Right atrium auricular region (tissue), 2 donors: ENCODE measurements around the gene PSMB3. TPM values are rescaled to one million over a fixed set of nuclear protein-coding genes. Genes with fewer than 3 reads are reported as not detected.

Source experiments
- DNase-seq: peaks from one replicate; pipeline ENCODE4 v3.0.0-alpha.2; 2019; ENCODE audit warnings: low spot score
- H3K27ac ChIP-seq, 2 donors: fragments of 200-600 bp; sonication (generic); 1 replicate in 1 of 2; 2 replicates in 1 of 2; pipeline ENCODE4 v1.5.1; 2016 to 2019
- H3K27me3 ChIP-seq, 2 donors: fragments of 200-600 bp; sonication (generic); one replicate each; pipeline versions ENCODE4 v1.5.1 to v1.6.0; 2017 to 2019
- H3K36me3 ChIP-seq: fragments of 200-600 bp; sonication (generic); one replicate; pipeline ENCODE4 v1.5.1; 2016
- H3K4me1 ChIP-seq, 2 donors: fragments of 200-600 bp; sonication (generic); one replicate each; pipeline versions ENCODE4 v1.5.1 to v1.6.0; 2017 to 2019
- H3K4me3 ChIP-seq, 2 donors: fragments of 200-600 bp; sonication (generic); 1 replicate in 1 of 2; 2 replicates in 1 of 2; pipeline ENCODE4 v1.5.1; 2017 to 2019; ENCODE audit warnings: mild to moderate bottlenecking in 1 of 2, moderate library complexity in 1 of 2
- H3K9me3 ChIP-seq, 2 donors: fragments of 200-600 bp; sonication (generic); one replicate each; pipeline ENCODE4 v1.5.1; 2019
- total RNA-seq, 2 donors: library from RNA; depleted of rRNA; stranded (reverse); fragments of >200 nt; gene quantifications; one replicate each; pipeline ENCODE4 v1.1.0, GENCODE V29; 2016
- TF ChIP-seq, protein P1 (sequence below), 2 donors: fragments of 200-600 bp; sonication (generic); IDR thresholded peaks; one replicate each; pipeline ENCODE4 v1.5.1; 2019; ENCODE audit warnings: antibody characterized with exemption in 2 of 2

PSMB3 gene
- total RNA-seq, 2 donors from 2014 or later = 185 to 200 TPM

- H3K36me3 ChIP-seq = peaks cover 24% of the 10 kb centered on the region
- TF ChIP-seq, protein P1, sequence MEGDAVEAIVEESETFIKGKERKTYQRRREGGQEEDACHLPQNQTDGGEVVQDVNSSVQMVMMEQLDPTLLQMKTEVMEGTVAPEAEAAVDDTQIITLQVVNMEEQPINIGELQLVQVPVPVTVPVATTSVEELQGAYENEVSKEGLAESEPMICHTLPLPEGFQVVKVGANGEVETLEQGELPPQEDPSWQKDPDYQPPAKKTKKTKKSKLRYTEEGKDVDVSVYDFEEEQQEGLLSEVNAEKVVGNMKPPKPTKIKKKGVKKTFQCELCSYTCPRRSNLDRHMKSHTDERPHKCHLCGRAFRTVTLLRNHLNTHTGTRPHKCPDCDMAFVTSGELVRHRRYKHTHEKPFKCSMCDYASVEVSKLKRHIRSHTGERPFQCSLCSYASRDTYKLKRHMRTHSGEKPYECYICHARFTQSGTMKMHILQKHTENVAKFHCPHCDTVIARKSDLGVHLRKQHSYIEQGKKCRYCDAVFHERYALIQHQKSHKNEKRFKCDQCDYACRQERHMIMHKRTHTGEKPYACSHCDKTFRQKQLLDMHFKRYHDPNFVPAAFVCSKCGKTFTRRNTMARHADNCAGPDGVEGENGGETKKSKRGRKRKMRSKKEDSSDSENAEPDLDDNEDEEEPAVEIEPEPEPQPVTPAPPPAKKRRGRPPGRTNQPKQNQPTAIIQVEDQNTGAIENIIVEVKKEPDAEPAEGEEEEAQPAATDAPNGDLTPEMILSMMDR (IDR thresholded peaks at IDR 0.05) = no peak
- no peaks in the 10 kb centered on the region for H3K27me3 ChIP-seq
- no peak for DNase-seq
- H3K27ac ChIP-seq = peak overlapping the region; percentile 71 to 83
- no peaks in the 10 kb centered on the region for H3K9me3 ChIP-seq
- peaks cover 0 to 50% of the 10 kb centered on the region in 2 donors for H3K4me1 ChIP-seq
- H3K4me3 ChIP-seq = no peak overlapping the region
Measured at GRCh38 chr17:38740806-38741205, 11.7 kb upstream of the PSMB3 start.

DNA sequence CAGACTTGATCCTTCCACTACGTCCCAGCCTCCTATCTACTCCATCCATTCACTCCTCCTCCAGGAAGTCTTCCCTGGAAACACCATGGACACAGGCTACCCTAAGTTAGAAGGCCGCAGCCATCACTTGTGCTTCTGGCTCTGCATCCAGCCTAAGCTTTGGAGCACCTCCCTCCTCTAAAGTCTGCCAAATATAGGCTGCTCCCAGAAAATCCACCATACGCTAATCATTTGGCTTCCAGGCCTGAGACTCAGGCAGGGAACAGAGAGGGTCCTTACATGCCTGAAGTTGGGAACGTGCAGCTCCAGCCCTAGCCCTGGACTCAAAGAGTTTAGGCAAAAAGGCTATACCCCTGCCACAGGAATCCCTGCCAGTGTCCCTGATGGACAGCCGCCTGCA is 11.1 kb upstream of the PSMB3 start:
- Histone ChIP-seq H3K27ac (peak overlapping the region; percentile 71 to 83), H3K4me3 (no peak overlapping the region), H3K27me3 (no peaks in the 10 kb centered on the region), H3K9me3 (no peaks in the 10 kb centered on the region), H3K4me1 (peaks cover 0 to 50% of the 10 kb centered on the region in 2 donors), H3K36me3 (peaks cover 24% of the 10 kb centered on the region)
- no peak for DNase-seq
- TF ChIP-seq, protein P1 (IDR thresholded peaks at IDR 0.05) = no peak

GRCh38 chr17:38741921-38742410 is 10.6 kb upstream of the PSMB3 start:
- Histone ChIP-seq H3K27ac (peak overlapping the region; percentile 71 to 83), H3K27me3 (no peaks in the 10 kb centered on the region), H3K4me1 (peaks cover 0 to 55% of the 10 kb centered on the region in 2 donors), H3K9me3 (no peaks in the 10 kb centered on the region), H3K36me3 (peaks cover 24% of the 10 kb centered on the region), H3K4me3 (no peak overlapping the region)
- TF ChIP-seq, protein P1 (IDR thresholded peaks at IDR 0.05) = no peak
- DNase-seq = no peak

DNA sequence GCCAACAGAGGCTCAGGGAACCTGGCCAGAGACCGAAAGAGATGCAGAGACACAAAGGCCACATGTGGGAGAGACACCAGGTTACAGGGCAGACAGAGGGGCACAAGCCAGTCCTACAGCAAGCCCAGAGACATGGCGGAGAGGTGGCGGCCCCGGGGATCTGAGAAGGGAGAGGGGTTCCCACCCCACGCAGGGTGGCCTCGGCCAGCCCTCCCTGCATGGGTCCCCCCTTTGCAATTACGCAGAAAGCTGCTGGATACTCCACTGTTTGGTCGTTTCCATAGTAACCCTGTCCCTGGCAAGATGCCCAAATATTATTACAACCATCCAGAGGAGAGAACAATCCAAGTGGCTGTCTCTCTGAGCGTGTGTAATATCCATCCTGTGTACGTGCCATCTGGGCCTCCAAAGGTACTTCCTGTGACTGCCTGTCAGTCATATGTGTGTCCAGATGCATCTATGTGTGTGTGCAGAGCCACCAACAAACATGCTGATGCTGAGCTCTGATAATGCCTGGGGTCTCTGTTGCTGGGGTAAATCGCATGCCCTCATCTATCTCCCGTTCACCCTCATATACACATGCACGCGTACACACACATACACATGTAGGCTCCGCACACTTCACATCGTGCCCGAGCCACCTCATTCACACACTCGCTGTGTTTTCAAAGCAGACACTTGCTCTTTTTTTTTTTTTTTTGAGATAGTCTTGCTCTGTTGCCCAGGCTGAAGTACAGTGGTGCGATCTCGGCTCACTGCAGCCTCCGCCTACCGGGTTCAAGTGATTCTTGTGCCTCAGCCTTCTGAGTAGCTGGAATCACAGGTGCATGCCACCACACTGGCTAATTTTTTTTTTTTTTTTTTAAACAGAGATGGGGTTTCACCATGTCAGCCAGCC is 9.9 kb upstream of the PSMB3 start:
- H3K4me3 ChIP-seq = no peak overlapping the region
- H3K4me1 ChIP-seq = peaks cover 0 to 60% of the 10 kb centered on the region in 2 donors
- H3K27me3 ChIP-seq = no peaks in the 10 kb centered on the region
- peak overlapping the region; percentile 71 to 83 for H3K27ac ChIP-seq
- DNase-seq = peak; percentile 85
- peaks cover 24% of the 10 kb centered on the region for H3K36me3 ChIP-seq
- no peaks in the 10 kb centered on the region for H3K9me3 ChIP-seq
- TF ChIP-seq, protein P1 (IDR thresholded peaks at IDR 0.05) = no peak

GRCh38 chr17:38743556-38744171 is 8.9 kb upstream of the PSMB3 start:
- Histone ChIP-seq H3K27me3 (no peaks in the 10 kb centered on the region), H3K9me3 (no peaks in the 10 kb centered on the region), H3K4me1 (peaks cover 0 to 64% of the 10 kb centered on the region in 2 donors), H3K4me3 (no peak overlapping the region), H3K27ac (peak overlapping the region; percentile 71 to 83), H3K36me3 (peaks cover 14% of the 10 kb centered on the region)
- DNase-seq = no peak
- TF ChIP-seq, protein P1 (IDR thresholded peaks at IDR 0.05) = no peak
